ENCODE measurements around the gene MUL1.

Gene MUL1

DNA sequence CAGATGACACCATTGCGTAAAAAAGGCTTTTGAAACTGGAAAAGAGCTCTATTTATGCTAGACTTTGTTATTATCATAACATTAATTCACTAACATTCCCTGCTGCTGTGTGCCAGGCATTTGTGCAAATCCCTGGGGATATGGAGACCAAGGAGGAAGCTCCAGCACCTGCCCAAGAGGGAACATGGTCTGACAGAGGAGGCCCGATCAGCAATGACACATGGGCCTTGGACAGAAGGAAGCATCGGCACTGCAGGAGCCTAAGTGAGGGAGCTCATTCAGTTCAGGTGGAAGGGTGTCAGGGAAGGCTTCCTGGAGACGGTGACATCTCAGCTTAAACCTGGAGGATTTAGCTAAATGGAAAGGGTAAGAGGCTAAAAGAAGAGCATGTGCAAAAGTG, 35.8 kb downstream of the MUL1 start:
- Histone ChIP-seq H3K4me1 (ENCODE audit: control insufficient read depth, insufficient read depth, low read length) (peaks cover 11% of the 10 kb centered on the region), H3K36me3 (ENCODE audit: control insufficient read depth, insufficient read depth, low read length) (no peaks in the 10 kb centered on the region), H3K27ac (ENCODE audit: insufficient read depth, low read depth, low read length, poor library complexity, severe bottlenecking) (no peak overlapping the region), H3K27me3 (ENCODE audit: control insufficient read depth, insufficient read depth, low read length, poor library complexity, severe bottlenecking) (peaks cover 12% of the 10 kb centered on the region), H3K9me3 (ENCODE audit: control insufficient read depth, low read length) (no peaks in the 10 kb centered on the region), H3K4me3 (ENCODE audit: insufficient read depth, low read depth, low read length) (no peak overlapping the region)
- 91 to 95% methylated on average over 4 of the region's 4 CpGs for WGBS, 2 experiments

DNA sequence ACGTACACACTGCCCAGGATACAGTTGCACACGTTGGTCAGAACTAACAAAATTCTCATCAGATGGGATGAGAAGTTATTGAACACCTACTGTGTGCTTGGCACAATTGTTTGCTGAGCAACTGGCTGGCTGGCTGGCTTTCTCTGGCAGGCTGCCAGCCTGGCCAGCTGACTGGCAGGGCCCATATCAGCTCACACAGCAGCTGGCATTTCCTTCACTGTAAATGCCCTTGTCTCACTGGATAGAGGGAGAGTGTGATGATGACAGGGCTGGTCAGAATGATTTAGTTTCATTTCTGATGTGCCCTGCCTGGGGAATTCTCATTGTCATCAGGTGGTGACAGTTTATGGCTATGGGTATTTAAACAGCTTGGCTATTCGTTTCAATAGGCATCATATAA, 37.8 kb downstream of the MUL1 start:
- H3K27ac ChIP-seq (ENCODE audit: insufficient read depth, low read depth, low read length, poor library complexity, severe bottlenecking): no peak overlapping the region
- WGBS, 2 experiments: 84 to 87% methylated on average over 2 to 3 of the region's 3 CpGs
- no peaks in the 10 kb centered on the region for H3K36me3 ChIP-seq (ENCODE audit: control insufficient read depth, insufficient read depth, low read length)
- H3K4me1 ChIP-seq (ENCODE audit: control insufficient read depth, insufficient read depth, low read length): peaks cover 5% of the 10 kb centered on the region
- no peak overlapping the region for H3K4me3 ChIP-seq (ENCODE audit: insufficient read depth, low read depth, low read length)
- peaks cover 2% of the 10 kb centered on the region for H3K27me3 ChIP-seq (ENCODE audit: control insufficient read depth, insufficient read depth, low read length, poor library complexity, severe bottlenecking)
- no peaks in the 10 kb centered on the region for H3K9me3 ChIP-seq (ENCODE audit: control insufficient read depth, low read length)

DNA sequence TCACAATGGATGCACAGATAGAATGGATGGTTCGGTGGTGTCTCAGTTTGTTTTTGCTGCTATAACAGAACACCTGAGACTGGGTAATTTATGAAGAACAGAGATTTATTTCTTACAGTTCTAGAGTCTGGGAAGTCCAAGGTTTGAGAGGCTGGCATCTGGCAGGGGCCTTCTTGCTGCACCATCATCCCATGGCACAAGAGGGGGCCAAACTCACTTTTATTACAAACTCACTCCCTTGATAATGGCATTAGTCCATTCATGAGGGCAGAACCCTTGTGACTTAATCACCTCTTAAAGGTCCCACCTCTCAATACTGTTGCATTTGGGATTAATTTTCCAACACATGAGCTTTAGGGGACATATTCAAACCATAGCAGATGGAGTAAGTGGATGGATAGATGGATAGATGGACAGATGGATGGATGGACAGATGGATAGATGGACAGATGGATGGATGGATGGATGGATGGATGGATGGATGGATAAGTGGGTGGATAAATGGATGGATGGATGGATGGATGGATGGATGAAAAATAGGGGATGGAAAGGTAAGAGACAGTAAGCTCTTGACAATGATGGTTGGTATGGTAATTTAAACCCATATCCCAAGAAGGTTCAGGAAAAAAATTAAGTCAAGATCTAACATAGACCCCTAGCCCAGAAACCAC, 38.4 kb downstream of the MUL1 start:
- 92 to 95% methylated on average over 1 of the region's 1 CpG for WGBS, 2 experiments
- Histone ChIP-seq H3K36me3 (ENCODE audit: control insufficient read depth, insufficient read depth, low read length) (no peaks in the 10 kb centered on the region), H3K9me3 (ENCODE audit: control insufficient read depth, low read length) (no peaks in the 10 kb centered on the region), H3K4me1 (ENCODE audit: control insufficient read depth, insufficient read depth, low read length) (no peaks in the 10 kb centered on the region), H3K27me3 (ENCODE audit: control insufficient read depth, insufficient read depth, low read length, poor library complexity, severe bottlenecking) (peaks cover 7% of the 10 kb centered on the region), H3K4me3 (ENCODE audit: insufficient read depth, low read depth, low read length) (no peak overlapping the region), H3K27ac (ENCODE audit: insufficient read depth, low read depth, low read length, poor library complexity, severe bottlenecking) (no peak overlapping the region)

DNA sequence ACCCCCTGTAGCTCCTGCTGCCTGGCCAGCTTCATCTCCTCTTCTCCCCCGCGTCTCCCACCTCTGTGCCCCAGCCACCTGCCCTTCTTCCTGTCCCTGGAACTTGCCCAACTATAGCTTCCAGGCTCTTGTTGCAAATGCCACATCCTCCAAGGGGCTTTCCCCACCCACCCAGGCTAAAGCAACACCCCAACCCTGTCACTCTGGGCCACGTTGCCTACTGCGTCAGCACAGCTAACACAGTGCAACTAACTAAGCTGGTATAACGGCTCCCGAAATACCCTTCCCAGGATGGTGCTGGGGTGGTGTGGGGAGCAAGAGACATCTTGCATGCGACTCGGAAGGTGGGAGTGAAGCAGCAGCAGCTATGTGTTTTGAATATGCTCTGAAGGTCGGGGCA, 41.7 kb downstream of the MUL1 start:
- no peaks in the 10 kb centered on the region for H3K36me3 ChIP-seq (ENCODE audit: control insufficient read depth, insufficient read depth, low read length)
- peaks cover 2% of the 10 kb centered on the region for H3K9me3 ChIP-seq (ENCODE audit: control insufficient read depth, low read length)
- no peak overlapping the region for H3K4me3 ChIP-seq (ENCODE audit: insufficient read depth, low read depth, low read length)
- H3K4me1 ChIP-seq (ENCODE audit: control insufficient read depth, insufficient read depth, low read length): no peaks in the 10 kb centered on the region
- H3K27me3 ChIP-seq (ENCODE audit: control insufficient read depth, insufficient read depth, low read length, poor library complexity, severe bottlenecking): peaks cover 7% of the 10 kb centered on the region
- H3K27ac ChIP-seq (ENCODE audit: insufficient read depth, low read depth, low read length, poor library complexity, severe bottlenecking): no peak overlapping the region
- WGBS, 2 experiments: 90% methylated on average over 9 of the region's 9 CpGs

DNA sequence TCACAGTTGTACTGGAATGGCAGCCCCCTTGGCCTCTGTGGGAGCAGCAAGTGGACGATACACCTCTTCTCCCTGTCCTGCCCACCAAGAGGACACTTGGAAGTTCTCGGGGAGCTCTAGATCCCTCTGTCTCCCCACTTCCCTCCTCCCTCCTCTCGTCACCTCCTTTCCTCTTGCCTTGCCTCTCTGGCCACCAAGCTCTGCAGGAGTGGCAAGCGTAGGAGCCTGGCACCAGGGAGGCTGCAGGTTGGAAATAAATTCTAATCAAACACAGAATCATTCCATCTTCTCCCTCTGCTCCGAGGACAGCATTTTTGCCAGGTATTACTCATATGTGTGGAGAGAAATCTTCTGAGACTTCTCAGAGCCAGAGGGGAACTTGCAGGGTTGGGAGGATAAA, 42.8 kb downstream of the MUL1 start:
- peaks cover 2% of the 10 kb centered on the region for H3K9me3 ChIP-seq (ENCODE audit: control insufficient read depth, low read length)
- H3K4me1 ChIP-seq (ENCODE audit: control insufficient read depth, insufficient read depth, low read length): no peaks in the 10 kb centered on the region
- no peak overlapping the region for H3K4me3 ChIP-seq (ENCODE audit: insufficient read depth, low read depth, low read length)
- 87 to 88% methylated on average over 5 of the region's 5 CpGs for WGBS, 2 experiments
- H3K36me3 ChIP-seq (ENCODE audit: control insufficient read depth, insufficient read depth, low read length): no peaks in the 10 kb centered on the region
- H3K27ac ChIP-seq (ENCODE audit: insufficient read depth, low read depth, low read length, poor library complexity, severe bottlenecking): no peak overlapping the region
- H3K27me3 ChIP-seq (ENCODE audit: control insufficient read depth, insufficient read depth, low read length, poor library complexity, severe bottlenecking): peaks cover 7% of the 10 kb centered on the region

GRCh38 chr1:20463502-20463901, 44.4 kb downstream of the MUL1 start:
- H3K4me3 ChIP-seq (ENCODE audit: insufficient read depth, low read depth, low read length): no peak overlapping the region
- peaks cover 2% of the 10 kb centered on the region for H3K9me3 ChIP-seq (ENCODE audit: control insufficient read depth, low read length)
- whole genome bisulfite sequencing, 2 experiments: 87 to 90% methylated on average over 1 of the region's 1 CpG

DNA sequence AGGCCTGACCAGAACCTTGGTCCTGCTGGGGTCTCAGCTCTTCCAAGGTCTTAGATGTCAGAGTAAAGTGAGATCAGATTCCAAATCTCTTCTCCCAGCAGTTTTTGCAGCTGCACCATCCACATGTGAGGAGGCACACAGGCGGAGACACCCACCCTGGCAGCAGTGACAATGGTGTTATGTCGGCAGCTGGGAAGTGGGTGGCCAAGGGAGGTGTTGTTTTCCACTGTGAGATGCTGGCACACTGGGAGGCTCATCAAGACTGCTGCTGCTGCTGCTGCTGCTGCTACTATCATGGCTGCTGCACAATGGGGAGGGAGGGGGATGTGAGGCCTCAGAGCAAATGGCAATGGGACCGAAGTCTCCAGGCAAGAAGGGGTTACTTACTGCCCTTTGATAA, 45.6 kb downstream of the MUL1 start:
- Histone ChIP-seq H3K27me3 (ENCODE audit: control insufficient read depth, insufficient read depth, low read length, poor library complexity, severe bottlenecking) (peaks cover 7% of the 10 kb centered on the region), H3K4me3 (ENCODE audit: insufficient read depth, low read depth, low read length) (no peak overlapping the region), H3K4me1 (ENCODE audit: control insufficient read depth, insufficient read depth, low read length) (no peaks in the 10 kb centered on the region), H3K9me3 (ENCODE audit: control insufficient read depth, low read length) (peaks cover 2% of the 10 kb centered on the region), H3K27ac (ENCODE audit: insufficient read depth, low read depth, low read length, poor library complexity, severe bottlenecking) (no peak overlapping the region), H3K36me3 (ENCODE audit: control insufficient read depth, insufficient read depth, low read length) (no peaks in the 10 kb centered on the region)
- 94 to 95% methylated on average over 3 of the region's 3 CpGs for WGBS, 2 experiments

More at GRCh38 chr1:20463502-20463901, 44.4 kb downstream of the MUL1 start:
- no peaks in the 10 kb centered on the region for H3K4me1 ChIP-seq (ENCODE audit: control insufficient read depth, insufficient read depth, low read length)
- H3K36me3 ChIP-seq (ENCODE audit: control insufficient read depth, insufficient read depth, low read length): no peaks in the 10 kb centered on the region
- H3K27ac ChIP-seq (ENCODE audit: insufficient read depth, low read depth, low read length, poor library complexity, severe bottlenecking): no peak overlapping the region
- H3K27me3 ChIP-seq (ENCODE audit: control insufficient read depth, insufficient read depth, low read length, poor library complexity, severe bottlenecking): peaks cover 7% of the 10 kb centered on the region

DNA sequence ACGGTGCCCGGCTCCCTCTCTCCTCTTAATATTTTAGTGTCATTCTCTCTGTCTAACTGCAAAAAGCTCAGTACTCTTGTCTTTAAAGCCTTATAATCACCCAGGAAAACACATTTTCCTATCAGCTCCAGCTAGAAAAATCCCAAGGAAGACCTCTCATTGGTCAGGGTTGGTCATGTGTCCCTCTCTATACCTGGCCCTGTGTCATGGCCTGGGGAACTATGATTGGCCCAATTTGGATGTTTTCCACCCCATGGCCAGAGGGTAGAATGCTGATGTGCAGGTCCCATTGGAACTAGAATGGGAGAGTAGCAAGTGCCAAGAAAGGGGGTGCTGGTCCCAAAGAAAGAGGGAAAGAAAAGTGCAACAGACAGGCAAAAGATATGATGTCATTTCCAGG, 49.2 kb downstream of the MUL1 start:
- Histone ChIP-seq H3K9me3 (ENCODE audit: control insufficient read depth, low read length) (peaks cover 2% of the 10 kb centered on the region), H3K4me1 (ENCODE audit: control insufficient read depth, insufficient read depth, low read length) (no peaks in the 10 kb centered on the region), H3K27ac (ENCODE audit: insufficient read depth, low read depth, low read length, poor library complexity, severe bottlenecking) (no peak overlapping the region), H3K27me3 (ENCODE audit: control insufficient read depth, insufficient read depth, low read length, poor library complexity, severe bottlenecking) (no peaks in the 10 kb centered on the region), H3K36me3 (ENCODE audit: control insufficient read depth, insufficient read depth, low read length) (no peaks in the 10 kb centered on the region), H3K4me3 (ENCODE audit: insufficient read depth, low read depth, low read length) (no peak overlapping the region)
- WGBS, 2 experiments: 92 to 93% methylated on average over 2 of the region's 2 CpGs

DNA sequence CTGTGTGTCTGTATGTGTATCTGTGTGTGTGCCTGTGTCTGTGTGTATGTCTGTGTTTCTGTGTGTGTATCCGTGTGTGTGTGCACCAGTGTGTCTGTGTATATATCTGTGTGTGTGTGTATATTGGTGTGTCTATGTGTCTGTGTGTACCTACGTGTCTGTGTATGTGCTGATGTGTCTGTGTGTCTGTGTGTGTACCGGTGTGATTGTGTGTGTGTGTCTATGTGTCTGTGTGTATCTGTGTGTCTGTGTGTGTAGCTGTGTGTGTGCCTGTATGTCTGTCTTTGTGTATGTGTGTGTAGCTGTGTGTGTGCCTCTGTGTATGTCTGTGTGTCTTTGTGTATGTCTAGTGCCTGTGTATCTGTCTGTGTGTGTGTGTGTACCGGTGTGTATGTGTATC, 53.9 kb downstream of the MUL1 start:
- no peak overlapping the region for H3K27ac ChIP-seq (ENCODE audit: insufficient read depth, low read depth, low read length, poor library complexity, severe bottlenecking)
- no peaks in the 10 kb centered on the region for H3K4me1 ChIP-seq (ENCODE audit: control insufficient read depth, insufficient read depth, low read length)
- 92 to 93% methylated on average over 4 of the region's 4 CpGs for WGBS, 2 experiments
- H3K9me3 ChIP-seq (ENCODE audit: control insufficient read depth, low read length): no peaks in the 10 kb centered on the region
- no peaks in the 10 kb centered on the region for H3K27me3 ChIP-seq (ENCODE audit: control insufficient read depth, insufficient read depth, low read length, poor library complexity, severe bottlenecking)
- H3K4me3 ChIP-seq (ENCODE audit: insufficient read depth, low read depth, low read length): no peak overlapping the region
- H3K36me3 ChIP-seq (ENCODE audit: control insufficient read depth, insufficient read depth, low read length): no peaks in the 10 kb centered on the region

DNA sequence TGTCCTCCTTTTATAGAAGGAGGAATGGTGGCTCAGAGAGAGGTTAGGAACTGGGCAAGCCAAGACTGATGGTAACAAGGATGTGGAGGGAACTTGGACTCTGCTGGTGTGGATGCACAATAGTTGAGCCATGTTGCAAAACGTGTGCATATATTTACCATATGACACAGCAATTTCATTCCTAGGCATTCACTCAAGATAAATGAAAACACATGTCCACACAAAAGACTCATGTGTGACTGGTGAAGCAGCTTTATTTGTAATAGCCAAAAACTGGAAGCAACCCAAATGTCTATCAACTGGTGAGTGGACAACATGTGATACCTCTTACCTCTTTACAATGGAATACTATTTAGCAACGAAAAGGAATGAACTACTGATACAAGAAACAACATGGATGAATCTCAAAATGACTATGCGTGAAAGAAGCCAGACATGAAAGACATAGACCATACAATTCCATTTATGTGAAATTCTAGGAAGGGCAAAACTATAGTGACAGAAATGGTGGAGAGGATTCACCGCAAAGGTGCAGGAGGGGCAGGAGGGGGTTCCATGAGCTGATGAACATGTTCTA, 58.1 kb downstream of the MUL1 start:
- Histone ChIP-seq H3K27ac (ENCODE audit: insufficient read depth, low read depth, low read length, poor library complexity, severe bottlenecking) (peak overlapping the region; percentile 79), H3K4me3 (ENCODE audit: insufficient read depth, low read depth, low read length) (no peak overlapping the region), H3K9me3 (ENCODE audit: control insufficient read depth, low read length) (no peaks in the 10 kb centered on the region), H3K4me1 (ENCODE audit: control insufficient read depth, insufficient read depth, low read length) (peaks cover 8% of the 10 kb centered on the region), H3K36me3 (ENCODE audit: control insufficient read depth, insufficient read depth, low read length) (no peaks in the 10 kb centered on the region), H3K27me3 (ENCODE audit: control insufficient read depth, insufficient read depth, low read length, poor library complexity, severe bottlenecking) (no peaks in the 10 kb centered on the region)
- WGBS, 2 experiments: 88 to 92% methylated on average over 4 of the region's 4 CpGs

Measured in ectodermal cell (in vitro differentiated cells).